GM20000 (cell line): ENCODE measurements around the gene KCNIP4.

ENCODE experiments used
- DNase-seq: peaks from one replicate; pipeline ENCODE4 v3.0.0; 2012; ENCODE audit warnings: low spot score
- TF ChIP-seq, protein P1 (sequence below): IDR thresholded peaks from 2 replicates; pipeline ENCODE4 v1.5.1; 2012; ENCODE audit warnings: mild to moderate bottlenecking, control low read depth; ENCODE audit errors: extremely low read depth, missing control alignments

KCNIP4 gene

DNA sequence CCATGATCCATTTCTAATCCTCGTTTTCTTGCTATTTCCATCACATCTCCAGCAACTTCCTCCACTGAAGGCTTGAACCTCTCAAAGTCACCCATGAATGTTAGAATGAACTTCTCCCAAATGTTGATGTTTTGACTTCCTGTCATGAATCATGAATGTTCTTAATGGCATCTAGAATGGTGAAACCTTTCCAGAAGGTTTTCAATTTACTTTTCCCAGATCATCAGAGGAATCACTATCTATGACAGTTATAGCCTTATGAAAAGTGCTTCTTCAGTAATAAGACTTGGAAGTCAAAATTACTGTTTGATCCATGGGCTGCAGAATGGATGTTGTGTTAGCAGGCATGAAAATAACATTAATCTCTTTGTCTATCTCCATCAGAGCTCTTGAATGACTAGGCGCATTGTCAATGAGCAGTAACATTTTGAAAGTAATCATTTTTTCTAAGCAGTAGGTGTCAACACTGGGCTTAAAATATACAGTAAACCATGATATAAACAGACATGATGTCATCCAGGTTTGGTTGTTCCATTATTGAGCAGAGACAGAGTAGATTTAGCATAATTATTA, 268.2 kb downstream of the KCNIP4 start:
- no peak for DNase-seq
- TF ChIP-seq, protein P1, sequence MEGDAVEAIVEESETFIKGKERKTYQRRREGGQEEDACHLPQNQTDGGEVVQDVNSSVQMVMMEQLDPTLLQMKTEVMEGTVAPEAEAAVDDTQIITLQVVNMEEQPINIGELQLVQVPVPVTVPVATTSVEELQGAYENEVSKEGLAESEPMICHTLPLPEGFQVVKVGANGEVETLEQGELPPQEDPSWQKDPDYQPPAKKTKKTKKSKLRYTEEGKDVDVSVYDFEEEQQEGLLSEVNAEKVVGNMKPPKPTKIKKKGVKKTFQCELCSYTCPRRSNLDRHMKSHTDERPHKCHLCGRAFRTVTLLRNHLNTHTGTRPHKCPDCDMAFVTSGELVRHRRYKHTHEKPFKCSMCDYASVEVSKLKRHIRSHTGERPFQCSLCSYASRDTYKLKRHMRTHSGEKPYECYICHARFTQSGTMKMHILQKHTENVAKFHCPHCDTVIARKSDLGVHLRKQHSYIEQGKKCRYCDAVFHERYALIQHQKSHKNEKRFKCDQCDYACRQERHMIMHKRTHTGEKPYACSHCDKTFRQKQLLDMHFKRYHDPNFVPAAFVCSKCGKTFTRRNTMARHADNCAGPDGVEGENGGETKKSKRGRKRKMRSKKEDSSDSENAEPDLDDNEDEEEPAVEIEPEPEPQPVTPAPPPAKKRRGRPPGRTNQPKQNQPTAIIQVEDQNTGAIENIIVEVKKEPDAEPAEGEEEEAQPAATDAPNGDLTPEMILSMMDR, result no peak

DNA sequence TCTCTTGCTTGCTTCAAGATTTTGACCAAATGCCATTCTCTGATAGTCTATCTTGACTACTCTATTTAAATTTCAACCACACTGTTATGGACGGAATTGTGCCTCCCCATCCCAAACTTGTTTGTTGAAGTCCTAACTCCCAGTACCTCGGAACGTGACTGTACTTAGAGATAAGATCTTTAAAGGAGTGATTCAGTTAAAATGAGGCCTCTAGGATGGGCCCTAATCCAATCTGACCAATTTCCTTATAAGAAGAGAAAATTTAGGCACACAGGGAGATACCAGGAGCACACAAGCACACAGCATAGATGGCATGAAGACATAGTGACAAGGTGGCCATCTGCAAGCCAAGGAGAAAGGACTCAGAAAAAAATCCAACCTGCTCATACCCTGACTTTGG, 269.9 kb downstream of the KCNIP4 start:
- no peak for DNase-seq
- TF ChIP-seq, protein P1, result no peak

DNA sequence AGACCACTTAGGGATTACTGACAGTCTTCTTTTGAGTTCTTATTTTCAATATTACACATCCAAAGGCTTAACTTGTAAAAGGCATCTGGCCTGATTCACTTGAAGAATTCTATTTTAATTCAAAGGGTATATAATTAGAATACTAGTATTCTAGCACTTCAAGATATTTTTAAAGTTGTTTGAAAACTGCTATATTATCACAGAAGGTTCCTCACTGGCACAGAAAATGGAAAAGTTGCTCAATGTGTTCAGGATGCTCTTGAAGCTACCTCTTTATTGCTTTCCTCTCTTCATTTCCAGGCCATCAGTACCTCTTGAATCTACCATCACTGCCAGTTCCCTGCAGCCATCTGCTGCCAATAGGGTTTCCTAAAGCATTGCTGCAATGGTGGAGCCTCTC, 271.4 kb downstream of the KCNIP4 start:
- TF ChIP-seq, protein P1, result no peak

DNA sequence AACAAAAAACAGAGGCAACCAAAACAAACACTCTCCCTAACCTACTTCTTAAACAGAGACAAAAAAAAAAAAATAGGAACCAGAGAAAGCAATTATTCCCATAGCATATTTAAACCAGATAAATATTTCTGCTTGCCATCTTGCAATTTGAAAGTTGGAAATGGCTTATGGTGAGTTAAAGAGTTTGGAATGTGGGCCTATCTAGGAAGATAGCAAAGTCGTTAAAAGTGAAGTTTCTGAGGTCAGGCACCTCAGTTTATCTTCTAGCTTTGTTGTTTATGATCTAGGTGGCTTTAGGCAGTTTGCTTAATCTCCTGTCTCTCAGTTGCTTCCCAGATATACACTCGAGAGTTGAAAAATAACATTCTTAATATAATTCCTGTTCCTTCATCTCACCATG, 284.2 kb downstream of the KCNIP4 start:
- TF ChIP-seq, protein P1, result no peak
- no peak for DNase-seq

More for the DNA sequence above, 271.4 kb downstream of the KCNIP4 start:
- DNase-seq, result no peak

DNA sequence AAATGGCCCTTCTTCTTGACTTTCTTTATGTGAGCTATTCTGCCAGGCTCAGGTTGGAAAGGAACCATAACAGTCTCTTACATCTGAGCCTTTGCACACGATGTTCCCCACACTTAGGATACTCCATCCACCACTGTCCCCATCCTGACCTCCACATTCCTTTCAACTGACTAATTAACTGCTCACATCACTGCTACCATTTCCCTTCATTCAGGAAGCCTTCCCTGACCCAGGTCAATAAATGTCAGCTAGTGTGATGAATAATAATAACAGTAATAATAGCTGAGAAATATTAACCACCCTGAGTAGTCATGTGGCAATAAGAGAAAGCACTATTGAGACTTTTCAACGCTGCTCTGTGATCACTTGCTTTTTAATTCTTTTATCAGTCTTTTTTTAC, 291.7 kb downstream of the KCNIP4 start:
- DNase-seq, result no peak
- TF ChIP-seq, protein P1, result no peak

DNA sequence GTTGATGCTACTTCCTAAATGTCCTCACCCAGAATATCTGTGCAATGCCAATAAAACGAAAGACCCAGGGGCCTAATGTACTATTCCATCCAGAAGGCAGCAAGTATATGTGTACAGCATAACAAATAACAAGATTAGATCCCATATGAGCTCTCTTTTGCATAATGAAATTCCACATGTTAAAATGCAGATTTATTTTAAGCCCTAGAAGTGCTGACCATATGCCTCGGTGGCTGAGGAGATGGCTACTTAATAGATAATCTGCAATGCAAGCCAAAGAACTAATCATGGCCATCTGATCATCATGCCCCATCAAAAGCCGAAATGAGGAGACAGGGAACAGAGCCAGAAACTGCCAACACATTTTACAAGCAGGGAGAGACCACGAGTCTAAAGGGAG, 293.5 kb downstream of the KCNIP4 start:
- DNase-seq, result no peak
- TF ChIP-seq, protein P1, result no peak

DNA sequence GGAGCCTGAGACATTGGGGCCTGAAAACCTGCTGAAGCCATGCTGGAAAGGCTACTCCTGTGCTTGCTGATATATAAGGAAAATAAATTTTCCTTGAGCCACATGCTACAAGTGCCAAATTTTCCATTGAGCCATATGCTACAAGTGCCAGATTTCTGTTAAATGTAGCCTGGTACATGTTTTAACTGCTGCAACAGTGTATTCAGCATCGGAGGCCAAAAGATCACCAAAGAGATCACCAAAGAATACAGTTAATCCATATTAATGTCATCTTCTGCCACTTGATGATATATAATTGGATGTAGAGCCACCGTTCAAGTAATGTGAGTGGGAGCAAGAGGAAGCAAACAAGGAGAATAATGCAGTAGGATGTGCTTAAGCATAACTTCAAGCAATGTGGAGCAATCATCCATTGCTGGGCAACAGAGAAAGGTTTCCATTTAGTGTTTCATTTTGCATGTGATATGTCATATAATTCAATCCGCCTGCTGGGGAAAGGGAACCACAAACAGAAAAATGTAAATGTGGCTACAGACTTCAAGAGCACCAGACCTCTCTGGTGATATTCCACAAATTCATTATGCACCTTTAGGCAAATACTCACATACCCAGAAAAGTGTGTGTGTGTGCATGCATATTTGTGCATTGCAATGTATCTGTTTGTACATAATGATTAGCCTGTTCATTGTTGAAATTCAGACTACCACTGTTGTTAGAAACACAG, 295.9 kb downstream of the KCNIP4 start:
- TF ChIP-seq, protein P1, result no peak
- DNase-seq, result no peak
